ENCODE measurements around the gene OPA1.

OPA1 gene

GRCh38 chr3:193711964-193712598 lies 119.1 kb downstream of the OPA1 start:
- no peak overlapping the region for H3K27ac ChIP-seq (ENCODE audit: low read length)
- no peak overlapping the region; the same call in 1 of the 2 replicates for H3K9ac ChIP-seq (ENCODE audit: low read depth, low read length)
- peaks cover 39% of the 10 kb centered on the region for H3K9me3 ChIP-seq (ENCODE audit: insufficient read depth, low read depth, low read length)
- no peaks in the 10 kb centered on the region for H3K36me3 ChIP-seq (ENCODE audit: insufficient read depth, low read depth, low read length)
- peaks cover 15% of the 10 kb centered on the region; the same call in 1 of the 2 replicates for H3K4me1 ChIP-seq (ENCODE audit: insufficient read depth, low read length)
- no peak overlapping the region for H3K4me3 ChIP-seq (ENCODE audit: low read length)
- H3K27me3 ChIP-seq (ENCODE audit: insufficient read depth, low read length): peaks cover 20% of the 10 kb centered on the region

GRCh38 chr3:193712938-193713337 lies 119.9 kb downstream of the OPA1 start:
- Histone ChIP-seq H3K27ac (ENCODE audit: low read length) (no peak overlapping the region), H3K27me3 (ENCODE audit: insufficient read depth, low read length) (peaks cover 20% of the 10 kb centered on the region), H3K9me3 (ENCODE audit: insufficient read depth, low read depth, low read length) (peaks cover 39% of the 10 kb centered on the region), H3K4me1 (ENCODE audit: insufficient read depth, low read length) (peaks cover 15% of the 10 kb centered on the region; the same call in 1 of the 2 replicates), H3K4me3 (ENCODE audit: low read length) (no peak overlapping the region), H3K9ac (ENCODE audit: low read depth, low read length) (no peak overlapping the region), H3K36me3 (ENCODE audit: insufficient read depth, low read depth, low read length) (no peaks in the 10 kb centered on the region)

- peaks cover 15% of the 10 kb centered on the region; the same call in 1 of the 2 replicates for H3K4me1 ChIP-seq (ENCODE audit: insufficient read depth, low read length)
- no peaks in the 10 kb centered on the region for H3K36me3 ChIP-seq (ENCODE audit: insufficient read depth, low read depth, low read length)
- H3K9ac ChIP-seq (ENCODE audit: low read depth, low read length): no peak overlapping the region
- H3K9me3 ChIP-seq (ENCODE audit: insufficient read depth, low read depth, low read length): peaks cover 43% of the 10 kb centered on the region
- no peak overlapping the region for H3K4me3 ChIP-seq (ENCODE audit: low read length)
- H3K27me3 ChIP-seq (ENCODE audit: insufficient read depth, low read length): peaks cover 8% of the 10 kb centered on the region; the same call in 1 of the 2 replicates
- no peak overlapping the region for H3K27ac ChIP-seq (ENCODE audit: low read length)
Observed at GRCh38 chr3:193714523-193715137, 121.6 kb downstream of the OPA1 start.

- no peaks in the 10 kb centered on the region for H3K36me3 ChIP-seq (ENCODE audit: insufficient read depth, low read depth, low read length)
- peaks cover 45% of the 10 kb centered on the region for H3K9me3 ChIP-seq (ENCODE audit: insufficient read depth, low read depth, low read length)
- no peak overlapping the region for H3K9ac ChIP-seq (ENCODE audit: low read depth, low read length)
- H3K4me1 ChIP-seq (ENCODE audit: insufficient read depth, low read length): peaks cover 3% of the 10 kb centered on the region; the same call in 1 of the 2 replicates
- H3K27me3 ChIP-seq (ENCODE audit: insufficient read depth, low read length): no peaks in the 10 kb centered on the region
- H3K4me3 ChIP-seq (ENCODE audit: low read length): no peak overlapping the region
- no peak overlapping the region for H3K27ac ChIP-seq (ENCODE audit: low read length)
Observed at GRCh38 chr3:193716150-193716549, 123.1 kb downstream of the OPA1 start.

GRCh38 chr3:193719735-193720134 lies 126.7 kb downstream of the OPA1 start:
- Histone ChIP-seq H3K4me1 (ENCODE audit: insufficient read depth, low read length) (no peaks in the 10 kb centered on the region), H3K4me3 (ENCODE audit: low read length) (no peak overlapping the region), H3K27me3 (ENCODE audit: insufficient read depth, low read length) (no peaks in the 10 kb centered on the region), H3K9ac (ENCODE audit: low read depth, low read length) (no peak overlapping the region), H3K9me3 (ENCODE audit: insufficient read depth, low read depth, low read length) (peaks cover 29% of the 10 kb centered on the region), H3K36me3 (ENCODE audit: insufficient read depth, low read depth, low read length) (no peaks in the 10 kb centered on the region), H3K27ac (ENCODE audit: low read length) (no peak overlapping the region)

- Histone ChIP-seq H3K36me3 (ENCODE audit: insufficient read depth, low read depth, low read length) (no peaks in the 10 kb centered on the region), H3K4me1 (ENCODE audit: insufficient read depth, low read length) (no peaks in the 10 kb centered on the region), H3K27me3 (ENCODE audit: insufficient read depth, low read length) (no peaks in the 10 kb centered on the region), H3K27ac (ENCODE audit: low read length) (no peak overlapping the region), H3K9me3 (ENCODE audit: insufficient read depth, low read depth, low read length) (peaks cover 24% of the 10 kb centered on the region), H3K4me3 (ENCODE audit: low read length) (no peak overlapping the region), H3K9ac (ENCODE audit: low read depth, low read length) (no peak overlapping the region)
Observed at GRCh38 chr3:193720169-193720568, 127.2 kb downstream of the OPA1 start.

- Histone ChIP-seq H3K4me3 (ENCODE audit: low read length) (no peak overlapping the region), H3K4me1 (ENCODE audit: insufficient read depth, low read length) (no peaks in the 10 kb centered on the region), H3K9me3 (ENCODE audit: insufficient read depth, low read depth, low read length) (0 out of 2 replicates have a peak, but pooled peaks cover 6% of the 10 kb centered on the region), H3K9ac (ENCODE audit: low read depth, low read length) (no peak overlapping the region), H3K27ac (ENCODE audit: low read length) (no peak overlapping the region), H3K27me3 (ENCODE audit: insufficient read depth, low read length) (no peaks in the 10 kb centered on the region), H3K36me3 (ENCODE audit: insufficient read depth, low read depth, low read length) (no peaks in the 10 kb centered on the region)
Observed at GRCh38 chr3:193722566-193722965, 129.6 kb downstream of the OPA1 start.

GRCh38 chr3:193727089-193727488 lies 134.1 kb downstream of the OPA1 start:
- Histone ChIP-seq H3K9me3 (ENCODE audit: insufficient read depth, low read depth, low read length) (no peaks in the 10 kb centered on the region), H3K4me3 (ENCODE audit: low read length) (no peak overlapping the region), H3K4me1 (ENCODE audit: insufficient read depth, low read length) (peaks cover 14% of the 10 kb centered on the region; the same call in 1 of the 2 replicates), H3K27ac (ENCODE audit: low read length) (no peak overlapping the region), H3K27me3 (ENCODE audit: insufficient read depth, low read length) (peaks cover 10% of the 10 kb centered on the region; the same call in 1 of the 2 replicates), H3K9ac (ENCODE audit: low read depth, low read length) (no peak overlapping the region), H3K36me3 (ENCODE audit: insufficient read depth, low read depth, low read length) (no peaks in the 10 kb centered on the region)

- Histone ChIP-seq H3K9ac (ENCODE audit: low read depth, low read length) (no peak overlapping the region), H3K4me1 (ENCODE audit: insufficient read depth, low read length) (peaks cover 14% of the 10 kb centered on the region; the same call in 1 of the 2 replicates), H3K27ac (ENCODE audit: low read length) (no peak overlapping the region), H3K27me3 (ENCODE audit: insufficient read depth, low read length) (peaks cover 10% of the 10 kb centered on the region; the same call in 1 of the 2 replicates), H3K36me3 (ENCODE audit: insufficient read depth, low read depth, low read length) (no peaks in the 10 kb centered on the region), H3K4me3 (ENCODE audit: low read length) (no peak overlapping the region), H3K9me3 (ENCODE audit: insufficient read depth, low read depth, low read length) (no peaks in the 10 kb centered on the region)
Observed at GRCh38 chr3:193728429-193729087, 135.6 kb downstream of the OPA1 start.

- Histone ChIP-seq H3K4me3 (ENCODE audit: low read length) (no peak overlapping the region), H3K4me1 (ENCODE audit: insufficient read depth, low read length) (peaks cover 14% of the 10 kb centered on the region; the same call in 1 of the 2 replicates), H3K27ac (ENCODE audit: low read length) (no peak overlapping the region), H3K27me3 (ENCODE audit: insufficient read depth, low read length) (peaks cover 10% of the 10 kb centered on the region; the same call in 1 of the 2 replicates), H3K9me3 (ENCODE audit: insufficient read depth, low read depth, low read length) (no peaks in the 10 kb centered on the region), H3K36me3 (ENCODE audit: insufficient read depth, low read depth, low read length) (no peaks in the 10 kb centered on the region), H3K9ac (ENCODE audit: low read depth, low read length) (no peak overlapping the region)
Observed at GRCh38 chr3:193729088-193729465, 136.1 kb downstream of the OPA1 start.

GRCh38 chr3:193729601-193730000 lies 136.6 kb downstream of the OPA1 start:
- Histone ChIP-seq H3K4me1 (ENCODE audit: insufficient read depth, low read length) (peaks cover 14% of the 10 kb centered on the region; the same call in 1 of the 2 replicates), H3K9ac (ENCODE audit: low read depth, low read length) (no peak overlapping the region), H3K4me3 (ENCODE audit: low read length) (no peak overlapping the region), H3K27me3 (ENCODE audit: insufficient read depth, low read length) (peaks cover 10% of the 10 kb centered on the region; the same call in 1 of the 2 replicates), H3K27ac (ENCODE audit: low read length) (no peak overlapping the region), H3K9me3 (ENCODE audit: insufficient read depth, low read depth, low read length) (no peaks in the 10 kb centered on the region), H3K36me3 (ENCODE audit: insufficient read depth, low read depth, low read length) (no peaks in the 10 kb centered on the region)

Measured in iPS-20b (cell line).